GM19351 (cell line): ENCODE results near the gene RTN4IP1.
"Not testable (repeated sequence)": the region's sequence is repeated elsewhere in the genome, so short reads cannot be mapped to it uniquely, and the experiment has no call there.

Experiments
- ATAC-seq: cut with Tn5 transposase; IDR thresholded peaks from one replicate; pipeline ENCODE4 v1.9.1; 2021; ENCODE audit warnings: mild to moderate bottlenecking, moderate library complexity; ENCODE audit not compliant: unreplicated experiment

RTN4IP1 gene

DNA sequence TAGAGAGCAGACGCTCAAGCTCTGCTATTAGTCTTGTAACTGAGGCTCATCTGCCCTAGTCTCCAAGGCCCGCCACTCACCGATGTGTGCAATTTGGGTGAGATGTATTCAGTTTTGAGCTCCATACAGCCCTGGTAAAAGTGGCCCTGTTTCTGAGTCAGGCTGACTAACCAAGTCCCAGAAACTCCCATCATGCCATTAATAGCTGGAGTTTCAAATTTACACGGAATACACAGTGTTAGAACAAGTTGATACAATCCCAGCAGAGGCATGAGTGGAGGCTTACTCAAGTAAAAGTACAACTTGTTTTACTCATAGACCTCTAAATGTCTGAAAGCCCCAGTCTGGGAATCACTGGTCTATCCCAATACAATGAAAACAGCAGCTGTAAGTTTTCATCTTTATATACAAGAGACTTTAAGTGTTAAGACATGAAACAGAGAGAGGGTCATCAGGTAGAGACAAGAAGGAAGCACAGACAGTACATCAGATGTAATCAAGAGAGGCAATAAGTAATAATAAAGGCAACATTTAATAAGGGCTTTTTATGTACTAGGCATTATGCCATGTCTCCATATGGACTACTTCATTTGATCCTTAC is 42.4 kb downstream of the RTN4IP1 start:
- no peak for ATAC-seq

DNA sequence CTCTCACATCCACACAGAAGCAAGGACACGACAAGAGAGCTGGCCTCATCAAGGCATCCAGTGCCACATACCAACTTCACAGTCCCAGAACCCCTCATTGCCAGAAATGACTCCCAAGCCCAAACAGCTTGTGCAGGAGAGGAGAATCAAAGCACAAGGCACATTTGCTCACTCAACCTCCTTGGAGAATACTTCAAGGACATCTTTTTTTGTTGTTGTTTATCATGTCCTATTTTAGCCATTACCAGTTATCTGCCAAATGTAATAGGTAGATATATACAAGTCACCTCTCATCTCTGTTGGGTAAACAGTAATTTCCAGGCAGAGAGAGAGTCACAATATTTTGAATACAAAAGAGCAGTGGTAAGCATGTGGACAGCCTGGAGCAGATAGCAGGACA is 47.8 kb downstream of the RTN4IP1 start:
- no peak for ATAC-seq

DNA sequence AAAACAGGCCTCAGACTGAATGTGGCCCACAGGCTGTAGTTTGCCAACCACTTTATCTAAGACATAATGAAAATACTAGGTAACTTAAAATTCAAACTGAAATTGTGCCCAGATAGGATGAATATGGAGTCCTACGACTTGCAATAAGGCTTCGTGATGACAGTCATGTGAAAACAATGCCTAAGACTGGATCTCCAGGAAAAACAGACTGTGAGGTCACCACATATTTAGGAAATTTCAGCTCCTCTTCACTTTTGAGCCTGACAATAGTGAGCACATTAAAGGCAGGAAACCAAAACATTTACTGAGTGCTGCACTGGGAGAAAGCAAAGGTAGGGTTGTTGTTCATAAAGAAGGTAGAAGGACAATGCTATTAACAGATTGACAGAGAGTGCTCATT is 50.0 kb downstream of the RTN4IP1 start:
- no peak for ATAC-seq

DNA sequence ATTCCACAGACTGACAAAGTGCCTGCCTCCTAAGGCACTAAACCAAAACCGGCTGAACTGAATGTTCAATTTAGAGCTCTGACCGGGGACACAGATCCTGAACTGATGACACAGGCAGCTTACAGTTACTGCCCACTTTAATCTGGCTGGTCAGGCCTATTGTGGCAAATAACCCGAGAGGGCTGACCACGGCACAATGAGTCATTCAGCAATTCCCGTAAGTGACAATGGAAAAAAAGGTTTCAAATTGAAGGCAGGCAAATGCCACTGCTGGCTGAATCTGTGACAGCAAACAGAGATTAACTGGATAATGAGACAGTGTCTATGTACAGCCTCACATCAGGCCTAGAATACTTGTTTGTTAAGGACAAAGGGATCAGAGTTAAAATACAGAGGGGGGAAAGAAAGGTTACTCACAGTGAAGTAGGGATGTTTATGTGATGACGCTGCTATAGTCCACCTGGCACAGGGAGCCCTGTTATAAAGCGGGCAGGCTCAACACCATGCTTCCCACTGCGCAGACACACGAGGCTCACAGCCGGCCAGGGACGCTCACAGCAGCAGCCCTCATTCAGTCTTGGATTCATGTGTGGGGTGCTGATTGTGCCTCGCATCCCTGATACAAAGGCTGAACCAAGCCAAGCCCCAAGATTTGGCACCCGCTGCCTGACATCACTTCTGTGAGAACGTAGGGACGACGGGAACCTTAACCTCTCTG is 54.4 kb downstream of the RTN4IP1 start:
- ATAC-seq = no peak

DNA sequence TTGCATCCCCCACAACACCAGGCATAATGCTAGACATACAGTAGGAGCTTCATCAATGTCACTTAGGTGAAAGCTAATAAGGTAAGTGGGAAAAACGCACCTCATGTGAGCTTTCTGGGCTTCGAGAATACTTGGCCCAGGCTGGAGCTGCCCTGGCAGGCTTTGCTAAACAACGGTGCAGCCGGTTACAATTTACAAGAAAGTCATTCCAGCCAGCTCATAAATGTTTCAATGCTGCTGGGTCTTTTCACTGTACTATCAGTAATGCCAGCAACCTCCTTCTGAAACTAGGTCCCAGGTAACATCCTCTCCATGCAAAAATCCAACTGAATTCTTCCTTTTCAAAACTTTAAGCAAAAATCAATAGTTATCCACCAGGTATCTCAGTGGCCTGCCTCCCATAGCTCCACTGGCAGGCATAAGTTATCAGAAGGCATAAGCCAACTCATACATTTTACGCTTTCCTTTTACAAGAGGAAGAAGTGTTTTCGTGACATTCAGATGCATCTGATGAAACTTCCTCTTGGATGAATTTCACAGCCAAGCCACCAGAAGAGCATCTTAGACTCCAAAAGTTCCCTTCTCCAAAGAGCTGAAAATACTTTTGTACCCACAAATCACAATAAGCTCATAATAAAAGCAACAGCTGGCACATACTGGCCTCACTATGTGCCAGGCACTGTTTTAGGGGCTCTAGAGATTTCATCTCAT is 56.3 kb downstream of the RTN4IP1 start:
- no peak for ATAC-seq

DNA sequence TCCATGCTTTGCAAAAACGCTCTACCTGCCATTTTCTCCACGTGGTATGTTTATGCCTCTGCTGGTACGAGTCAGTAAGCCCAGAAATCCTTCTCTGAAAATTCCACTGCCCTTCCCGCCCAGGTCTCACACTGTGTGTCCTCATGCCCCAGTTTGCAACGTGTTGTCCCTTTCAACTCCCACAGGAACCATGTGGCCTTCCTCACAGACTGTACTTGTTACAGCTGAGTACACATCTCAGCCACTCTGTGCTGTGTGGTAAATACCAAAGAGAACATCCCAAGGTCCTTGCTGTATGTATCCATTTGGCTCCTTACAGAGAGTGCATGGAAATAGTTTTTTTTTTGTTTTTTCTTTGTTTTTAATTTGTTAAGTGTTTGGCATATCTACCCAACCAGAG is 56.9 kb downstream of the RTN4IP1 start:
- no peak for ATAC-seq

DNA sequence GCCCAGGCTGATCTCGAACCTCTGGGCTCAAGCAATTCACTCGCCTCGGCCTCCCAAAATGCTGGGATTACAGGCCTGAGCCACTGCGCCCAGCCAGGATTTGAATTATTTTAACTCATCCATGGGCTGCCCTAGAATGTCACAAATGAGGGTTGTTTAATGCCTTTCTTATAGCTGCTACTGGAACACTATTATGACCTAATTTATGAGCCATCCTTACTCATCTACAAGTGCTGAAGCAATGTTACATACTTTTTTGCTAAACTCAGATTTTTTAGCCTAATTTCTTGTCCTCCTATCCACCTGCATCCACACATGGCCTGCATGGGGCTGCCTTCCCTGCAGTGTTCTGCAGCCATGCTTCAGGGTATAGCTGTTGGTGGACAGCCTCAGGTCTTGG is 59.9 kb downstream of the RTN4IP1 start:
- ATAC-seq = no peak

DNA sequence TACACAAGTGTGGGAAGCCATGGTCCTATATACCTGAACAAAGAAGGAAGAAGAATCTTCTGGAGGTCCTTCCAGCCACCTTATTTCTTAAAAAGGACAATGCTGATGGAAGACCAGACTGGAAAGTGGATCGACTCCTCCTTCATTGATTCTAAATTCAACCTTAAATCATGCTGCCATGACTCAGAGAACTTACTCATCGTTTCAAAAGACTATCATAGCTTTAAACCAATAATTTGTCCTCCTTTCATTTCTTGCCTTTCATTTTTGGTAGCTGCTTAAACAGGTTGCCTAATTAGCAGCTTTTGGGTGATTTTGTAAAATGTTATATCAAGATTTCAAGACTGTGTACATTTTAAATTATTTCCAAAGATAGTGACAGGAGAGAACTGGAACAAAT is 60.8 kb downstream of the RTN4IP1 start:
- no peak for ATAC-seq

DNA sequence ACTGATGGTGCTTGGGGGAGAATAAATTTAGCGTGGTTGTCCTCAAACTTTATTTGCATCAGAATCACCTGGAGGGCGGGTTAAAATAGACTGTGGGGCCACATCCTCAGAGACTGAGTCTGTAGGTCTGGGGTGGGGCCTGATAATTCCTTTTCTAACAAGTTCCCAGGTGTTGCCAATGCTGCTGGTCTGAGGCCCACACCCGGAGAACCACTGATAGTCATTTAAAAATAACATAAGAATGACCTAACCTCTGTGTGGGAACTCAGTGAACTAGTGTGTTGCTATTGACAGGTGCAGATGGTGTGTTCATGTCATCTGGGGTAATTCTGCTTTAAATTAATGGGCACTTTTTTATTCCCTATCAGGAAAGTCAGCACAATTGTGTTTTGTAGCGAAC is 64.8 kb downstream of the RTN4IP1 start:
- ATAC-seq = no peak

DNA sequence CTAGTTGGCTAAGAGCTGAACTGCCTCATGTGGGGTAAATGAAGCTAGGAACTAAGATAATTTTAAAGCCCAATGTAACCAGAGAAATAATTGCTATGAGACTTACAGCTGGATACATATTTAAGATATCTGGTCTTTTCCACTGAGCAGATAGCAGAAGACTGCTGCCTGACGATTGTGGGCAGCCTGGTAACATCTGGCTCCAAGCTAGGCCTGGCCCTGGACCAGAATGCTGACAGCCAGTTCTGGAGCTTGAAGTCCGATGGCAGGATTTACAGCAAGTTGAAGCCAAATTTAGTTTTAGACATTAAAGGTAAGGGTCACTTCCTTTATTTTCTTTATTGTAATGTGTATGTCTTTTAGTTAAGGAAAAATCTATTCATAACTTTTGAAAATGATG is 65.7 kb downstream of the RTN4IP1 start:
- no peak for ATAC-seq

DNA sequence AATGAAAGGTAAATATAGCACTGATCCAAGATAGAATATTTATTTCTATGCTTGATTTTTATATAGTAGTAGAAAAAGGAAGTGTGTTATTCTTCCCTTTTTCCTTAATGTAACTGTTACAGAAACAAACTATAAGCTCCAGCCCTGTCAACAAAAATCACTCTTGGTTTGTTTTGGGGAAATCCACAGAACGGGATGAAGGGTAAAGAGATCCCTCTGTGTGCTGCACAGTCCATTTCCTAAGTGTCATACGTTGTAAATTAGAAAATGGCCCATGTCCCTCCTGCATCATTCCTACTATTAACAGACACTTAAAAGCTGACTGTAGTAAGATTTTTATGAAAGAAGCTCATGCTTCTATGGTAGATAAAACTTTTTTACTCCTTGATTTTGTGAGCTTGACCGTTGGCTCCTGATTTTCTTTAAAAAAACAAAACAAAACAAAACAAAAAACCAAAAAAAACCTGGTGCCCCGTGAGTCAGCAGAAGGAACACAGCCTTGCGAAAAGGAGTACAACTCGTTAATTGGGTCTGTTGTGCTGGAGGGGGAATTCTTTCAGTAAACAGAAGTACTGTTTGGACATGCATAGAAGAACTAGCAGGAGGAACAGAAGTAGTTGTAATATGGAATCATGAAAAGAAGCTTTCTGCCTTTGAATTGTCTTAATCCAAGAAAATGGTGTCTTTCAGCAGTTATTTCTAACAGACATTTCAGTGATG is 67.5 kb downstream of the RTN4IP1 start:
- ATAC-seq = no peak

DNA sequence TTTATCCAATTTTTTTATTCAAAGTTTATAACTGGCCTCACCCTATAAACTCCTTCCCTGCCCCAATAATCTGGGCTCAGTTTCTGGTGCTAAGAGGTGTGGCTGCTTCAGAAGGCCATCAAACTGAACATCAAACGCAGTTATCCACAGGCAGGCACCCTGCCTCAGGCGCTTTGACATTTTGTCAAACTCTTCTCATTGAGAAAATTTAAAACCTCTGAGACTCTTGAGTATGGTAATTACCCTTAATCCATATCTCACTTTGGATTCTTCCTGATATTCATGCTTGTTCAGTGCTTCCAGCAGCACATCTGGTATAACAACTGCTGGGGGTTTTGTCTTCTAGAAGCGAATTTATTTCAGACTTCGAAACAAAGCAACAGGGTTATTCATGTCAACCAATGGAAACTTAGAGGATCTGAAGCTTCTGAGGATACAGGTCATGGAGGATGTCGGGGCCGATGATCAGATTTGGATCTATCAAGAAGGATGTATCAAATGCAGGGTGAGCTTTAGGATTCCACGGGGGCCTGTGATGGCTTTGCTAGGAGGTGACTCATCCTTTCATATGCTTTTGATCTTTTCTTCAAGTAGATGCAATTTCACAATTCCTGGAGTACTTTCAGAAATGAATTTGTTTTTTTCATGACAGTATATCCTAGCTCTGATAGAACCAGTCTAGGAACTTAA is 68.2 kb downstream of the RTN4IP1 start:
- ATAC-seq = no peak

DNA sequence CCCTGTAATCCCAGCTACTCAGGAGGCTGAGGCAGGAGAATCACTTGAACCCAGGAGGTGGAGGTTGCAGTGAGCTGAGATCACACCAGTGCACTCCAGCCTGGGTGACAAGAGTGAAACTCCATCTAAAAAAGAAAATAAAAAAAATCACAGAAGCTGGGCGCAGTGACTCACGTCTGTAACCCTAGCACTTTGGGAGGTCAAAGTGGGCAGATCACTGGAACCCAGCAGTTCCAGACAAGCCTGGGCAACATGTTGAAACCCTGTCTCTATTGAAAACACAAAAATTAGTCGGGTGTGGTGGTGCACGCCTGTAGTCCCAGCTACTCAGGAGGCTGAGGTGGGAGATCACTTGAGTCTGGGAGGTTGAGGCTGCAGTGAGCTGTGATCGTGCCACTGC is 69.6 kb downstream of the RTN4IP1 start:
- ATAC-seq = not testable (repeated sequence)

DNA sequence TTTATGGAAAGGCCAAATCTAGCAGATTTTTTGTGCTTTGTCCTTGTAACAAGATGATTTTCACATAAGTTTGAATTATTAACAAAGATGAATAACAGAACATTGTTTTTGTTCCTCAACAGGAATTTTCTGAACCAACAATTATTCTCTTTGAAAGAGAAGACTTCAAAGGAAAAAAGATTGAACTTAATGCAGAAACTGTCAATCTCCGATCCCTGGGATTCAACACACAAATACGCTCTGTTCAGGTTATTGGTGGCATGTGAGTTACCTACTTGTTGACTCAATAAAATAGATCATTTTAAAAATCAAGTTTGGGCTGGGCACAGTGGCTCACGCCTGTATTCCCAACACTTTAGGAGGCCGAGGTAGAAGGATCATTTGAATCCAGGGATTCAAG is 70.9 kb downstream of the RTN4IP1 start:
- no peak for ATAC-seq

DNA sequence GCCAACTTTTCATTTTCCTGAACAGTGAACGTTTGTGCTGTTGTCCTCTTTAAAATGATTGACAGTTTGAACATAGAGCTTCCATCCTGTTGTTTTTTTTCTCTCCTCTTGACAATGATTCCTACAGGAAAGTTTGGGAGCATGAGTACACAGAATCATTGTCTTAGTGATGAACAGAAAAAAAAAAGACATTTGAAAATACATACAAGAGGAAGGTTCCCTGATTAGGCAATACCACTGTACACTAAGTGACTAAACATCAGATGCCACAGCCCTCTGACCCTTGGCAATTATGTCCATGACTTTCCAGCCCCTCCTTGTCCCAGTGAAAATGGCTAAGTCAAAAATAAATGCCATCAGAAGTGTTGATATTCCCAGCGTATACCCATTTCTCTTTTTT is 71.5 kb downstream of the RTN4IP1 start:
- no peak for ATAC-seq

DNA sequence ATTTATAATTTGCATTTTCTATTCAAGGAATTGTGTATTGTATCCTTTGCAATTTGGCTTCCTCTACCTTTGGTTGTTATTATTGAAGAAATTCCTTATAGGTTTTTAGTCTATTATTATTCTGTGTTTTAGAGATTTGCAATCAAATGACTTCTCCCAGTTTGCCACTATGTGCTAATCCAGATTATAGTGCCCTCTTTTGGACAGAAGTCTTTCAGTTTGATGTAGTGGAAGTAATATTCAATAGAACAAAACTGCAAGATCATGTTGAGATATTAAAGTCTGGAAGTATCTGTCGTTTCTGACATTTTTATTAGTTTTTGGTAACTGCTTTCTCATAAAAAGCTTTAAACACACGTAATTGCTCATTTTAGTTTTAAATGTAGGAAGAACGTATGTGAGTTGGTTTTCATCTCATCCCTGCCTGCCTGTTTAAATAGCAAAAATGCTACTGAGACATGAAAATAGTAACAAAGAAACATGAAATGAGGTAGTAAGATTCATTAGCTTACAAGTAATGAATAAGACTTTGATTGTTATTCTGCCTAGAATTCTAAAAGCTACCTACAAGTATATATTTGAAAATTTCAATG is 72.8 kb downstream of the RTN4IP1 start:
- no peak for ATAC-seq

DNA sequence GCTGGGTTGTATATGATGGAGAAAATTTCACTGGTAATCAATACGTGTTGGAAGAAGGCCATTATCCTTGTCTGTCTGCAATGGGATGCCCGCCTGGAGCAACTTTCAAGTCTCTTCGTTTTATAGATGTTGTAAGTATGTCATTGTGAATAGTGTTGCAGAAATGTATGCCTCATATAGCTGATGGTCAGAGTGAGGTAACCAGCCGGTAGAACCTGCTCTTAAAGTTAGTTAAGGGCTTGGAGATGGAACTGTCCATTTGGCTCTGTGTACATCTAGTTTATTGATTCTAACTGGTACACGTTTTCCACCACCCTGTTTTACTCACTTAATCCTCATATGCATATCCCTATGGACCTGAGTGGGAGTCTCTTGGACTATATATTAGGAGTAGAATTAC is 73.5 kb downstream of the RTN4IP1 start:
- no peak for ATAC-seq

DNA sequence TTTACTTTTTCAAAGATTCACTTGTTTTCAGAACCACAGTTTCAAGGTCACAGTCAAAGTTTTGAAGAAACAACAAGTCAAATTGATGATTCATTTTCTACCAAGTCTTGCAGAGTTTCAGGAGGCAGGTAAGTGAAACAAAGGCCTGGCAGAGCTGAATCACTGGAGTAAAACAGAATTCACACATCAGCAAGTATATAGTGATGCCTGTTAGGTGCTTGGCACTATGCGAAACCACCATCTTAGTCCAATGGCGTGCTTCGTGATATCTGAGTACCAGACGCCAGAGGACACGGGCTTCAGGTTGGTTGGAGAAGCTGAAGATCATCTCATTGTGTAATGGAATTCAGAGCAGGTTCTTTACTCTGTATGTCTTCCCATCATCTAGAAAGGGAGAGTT is 75.9 kb downstream of the RTN4IP1 start:
- ATAC-seq = no peak

DNA sequence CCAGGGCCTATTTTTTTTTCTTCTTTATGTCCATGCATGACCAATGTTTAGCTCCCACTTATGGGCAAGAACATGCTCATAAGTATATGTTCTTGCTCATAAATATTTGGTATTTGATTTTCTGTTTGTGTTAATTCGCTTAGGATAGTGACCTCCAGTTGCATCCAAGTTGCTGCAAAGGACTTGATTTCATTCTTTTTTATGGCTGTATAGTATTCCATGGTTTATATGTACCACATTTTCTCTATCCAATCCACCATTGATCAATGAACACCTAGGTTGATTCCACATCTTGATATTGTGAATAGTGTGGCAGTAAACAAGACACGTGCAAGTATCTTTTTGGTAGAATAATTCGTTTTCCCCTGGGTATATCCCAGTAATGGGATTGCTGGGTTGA is 78.1 kb downstream of the RTN4IP1 start:
- ATAC-seq = no peak

DNA sequence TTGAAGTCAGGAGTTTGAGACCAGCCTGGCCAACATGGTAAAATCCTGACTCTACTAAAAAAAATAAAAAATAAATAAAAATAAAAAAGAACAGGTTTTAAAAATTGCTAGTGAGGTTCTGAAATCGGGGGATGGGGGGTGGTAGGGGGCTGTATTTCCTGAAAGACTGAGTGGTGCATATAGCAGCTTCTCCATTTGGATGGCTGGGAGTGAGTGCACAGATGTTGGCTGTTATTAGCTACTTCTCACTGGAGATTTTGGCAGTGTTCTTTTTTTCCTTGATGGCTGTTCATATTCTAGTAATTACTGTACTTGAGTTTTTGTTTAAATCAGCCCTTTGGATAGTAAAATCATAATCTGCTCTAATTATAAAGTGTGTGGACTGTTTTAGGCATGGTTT is 79.8 kb downstream of the RTN4IP1 start:
- no peak for ATAC-seq
